Measurements from ENCODE around the gene TOLLIP.

DNA sequence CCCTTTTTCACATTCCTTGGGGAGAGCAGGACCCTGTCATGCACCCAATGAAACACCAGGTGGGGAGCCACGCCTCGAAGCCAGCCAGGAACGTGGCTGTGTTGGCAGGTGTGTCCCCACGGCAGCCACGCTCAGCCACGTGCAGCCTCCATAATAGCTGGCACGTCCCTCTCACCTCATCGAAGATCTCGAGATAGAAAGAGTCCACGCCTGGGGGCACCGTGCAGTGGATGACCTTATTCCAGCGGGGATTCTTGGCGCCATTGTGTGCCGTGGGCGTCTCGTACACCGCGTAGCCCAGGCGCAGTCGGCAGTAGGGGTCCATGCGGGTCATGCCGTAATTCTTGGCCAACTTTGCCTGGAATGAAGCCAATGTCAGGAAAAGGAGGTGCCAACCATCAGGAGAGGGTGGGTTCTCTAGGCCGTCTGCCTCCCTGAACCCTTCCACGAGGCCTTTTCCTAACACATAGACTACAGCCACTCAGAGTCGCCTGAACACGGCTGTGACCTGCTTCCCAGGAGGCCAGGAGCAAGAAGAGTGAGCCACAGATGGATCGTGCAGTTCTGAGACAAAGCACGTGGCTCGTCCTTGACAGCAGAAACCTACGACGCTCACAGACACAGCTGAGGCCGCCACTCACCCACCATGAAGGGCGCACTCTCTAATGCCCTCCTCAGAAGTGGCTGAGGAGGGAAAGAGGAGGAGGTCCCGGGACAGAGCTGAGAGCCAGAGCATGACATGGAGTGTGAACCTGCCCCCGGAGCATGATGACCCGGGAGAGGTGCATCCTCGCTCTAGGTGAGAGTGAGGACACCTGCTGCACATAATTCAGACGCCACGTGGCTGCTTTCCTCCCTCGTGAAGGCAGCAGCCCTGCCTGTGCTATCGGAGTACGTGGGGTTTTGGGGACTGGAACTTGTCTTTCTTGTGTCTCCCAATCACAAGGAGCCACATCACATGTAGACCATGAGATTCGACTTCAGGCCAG lies 19.1 kb downstream of the TOLLIP start:
- TF ChIP-seq CTCF (IDR thresholded peaks at IDR 0.05) = no peak
- TF ChIP-seq POLR2A (IDR thresholded peaks at IDR 0.05) = no peak

Data from Peyer's patch (tissue), 4 donors.